WTC11 (cell line): Measurements from ENCODE around the gene NCAM2. TPM values are rescaled to one million over a fixed set of nuclear protein-coding genes. Genes with fewer than 3 reads are reported as not detected.

ENCODE experiments used
- ATAC-seq: fragments of 200-7000 bp; cut with Tn5 transposase; 2 replicates; pipeline ENCODE4 v1.10.0; 2021; ENCODE audit warnings: mild to moderate bottlenecking, moderate library complexity
- CTCF ChIA-PET: fragments of 300-600 bp; sonication (Branson Sonifier 250); formaldehyde crosslinking; loops from one replicate; lab custom pipeline; 2021; ENCODE audit warnings: antibody characterized with exemption; lab: Charles Lee
- POLR2A ChIA-PET: fragments of 350-600 bp; sonication (Branson Sonifier 250); formaldehyde crosslinking; loops from one replicate; lab custom pipeline; 2021; ENCODE audit warnings: antibody characterized with exemption; lab: Charles Lee
- DNase-seq: peaks from one replicate; pipeline ENCODE4 v3.0.0; 2021; ENCODE audit warnings: low spot score
- H3K27ac Mint-ChIP-seq: 2 replicates; pipeline ENCODE4 v1.8.0; 2021; ENCODE audit warnings: mixed read lengths
- H3K27me3 Mint-ChIP-seq: 2 replicates; pipeline ENCODE4 v1.8.0; 2021; ENCODE audit warnings: low read depth, mild to moderate bottlenecking, moderate library complexity, mixed read lengths
- H3K36me3 Mint-ChIP-seq: 2 replicates; pipeline ENCODE4 v1.8.0; 2021; ENCODE audit warnings: mixed read lengths
- H3K4me1 Mint-ChIP-seq: 2 replicates; pipeline ENCODE4 v1.8.0; 2022; ENCODE audit warnings: mixed read lengths
- H3K4me3 Mint-ChIP-seq: 2 replicates; pipeline ENCODE4 v1.8.0; 2021; ENCODE audit warnings: mild to moderate bottlenecking, moderate library complexity, mixed read lengths
- H3K9me3 Mint-ChIP-seq: 2 replicates; pipeline ENCODE4 v1.8.0; 2021; ENCODE audit warnings: mixed read lengths
- AR ChIP-seq: fragments of 250-450 bp; sonication (Bioruptor Pico); IDR thresholded peaks from 2 replicates; pipeline ENCODE4 v1.9.0; 2021; ENCODE audit warnings: mild to moderate bottlenecking
- ATF1 ChIP-seq: sonication (generic); formaldehyde crosslinking; IDR thresholded peaks from 2 replicates; pipeline ENCODE4 v1.8.1; 2023; ENCODE audit warnings: mild to moderate bottlenecking, moderate library complexity, missing genetic modification reagents
- ATF6 ChIP-seq: sonication (generic); formaldehyde crosslinking; IDR thresholded peaks from 2 replicates; pipeline ENCODE4 v1.8.1; 2023; ENCODE audit warnings: mild to moderate bottlenecking, missing genetic modification reagents
- ERG ChIP-seq: fragments of 250-450 bp; sonication (Bioruptor Pico); IDR thresholded peaks from 2 replicates; pipeline ENCODE4 v1.8.0; 2021; ENCODE audit warnings: mild to moderate bottlenecking
- ESRRA ChIP-seq: sonication (generic); formaldehyde crosslinking; IDR thresholded peaks from 2 replicates; pipeline ENCODE4 v1.8.1; 2022; ENCODE audit warnings: mild to moderate bottlenecking, missing genetic modification reagents, borderline replicate concordance
- FOXJ3 ChIP-seq: sonication (generic); formaldehyde crosslinking; IDR thresholded peaks from 2 replicates; pipeline ENCODE4 v1.9.0; 2021; ENCODE audit warnings: missing genetic modification reagents, mild to moderate bottlenecking, borderline replicate concordance
- FOXP4 ChIP-seq: sonication (generic); formaldehyde crosslinking; IDR thresholded peaks from 2 replicates; pipeline ENCODE4 v1.8.0; 2022; ENCODE audit warnings: mild to moderate bottlenecking, missing genetic modification reagents
- GRHL2 ChIP-seq: fragments of 250-450 bp; sonication (Bioruptor Pico); IDR thresholded peaks from 2 replicates; pipeline ENCODE4 v1.8.0; 2022; ENCODE audit warnings: mild to moderate bottlenecking, moderate library complexity; ENCODE audit not compliant: insufficient replicate concordance, severe bottlenecking
- IRF1 ChIP-seq: sonication (generic); formaldehyde crosslinking; IDR thresholded peaks from 2 replicates; pipeline ENCODE4 v1.8.0; 2023; ENCODE audit warnings: missing genetic modification reagents
- JAZF1 ChIP-seq: fragments of 250-450 bp; sonication (Bioruptor Pico); IDR thresholded peaks from 2 replicates; pipeline ENCODE4 v1.9.0; 2021; ENCODE audit warnings: moderate library complexity, mild to moderate bottlenecking, inconsistent platforms
- MAX ChIP-seq: sonication (generic); formaldehyde crosslinking; IDR thresholded peaks from 2 replicates; pipeline ENCODE4 v1.8.0; 2022; ENCODE audit warnings: mild to moderate bottlenecking, missing genetic modification reagents
- NR1H2 ChIP-seq: sonication (generic); formaldehyde crosslinking; IDR thresholded peaks from 2 replicates; pipeline ENCODE4 v1.9.0; 2021; ENCODE audit warnings: mild to moderate bottlenecking, moderate library complexity, missing genetic modification reagents
- NR2C2 ChIP-seq: sonication (generic); formaldehyde crosslinking; IDR thresholded peaks from 2 replicates; pipeline ENCODE4 v1.8.0; 2022; ENCODE audit warnings: mild to moderate bottlenecking, missing genetic modification reagents
- PREB ChIP-seq: sonication (generic); formaldehyde crosslinking; IDR thresholded peaks from 2 replicates; pipeline ENCODE4 v1.8.1; 2022; ENCODE audit warnings: mild to moderate bottlenecking, missing genetic modification reagents, moderate library complexity, borderline replicate concordance
- STAT6 ChIP-seq: sonication (generic); formaldehyde crosslinking; conservative IDR thresholded peaks from 2 replicates; pipeline ENCODE4 v1.8.1; 2023; ENCODE audit warnings: mild to moderate bottlenecking, low read depth, missing genetic modification reagents, moderate library complexity
- TEAD4 ChIP-seq: sonication (generic); formaldehyde crosslinking; IDR thresholded peaks from 2 replicates; pipeline ENCODE4 v1.8.0; 2022; ENCODE audit warnings: mild to moderate bottlenecking, missing genetic modification reagents
- ZBTB43 ChIP-seq: sonication (generic); formaldehyde crosslinking; IDR thresholded peaks from 2 replicates; pipeline ENCODE4 v1.8.1; 2023; ENCODE audit warnings: mild to moderate bottlenecking, missing genetic modification reagents
- ZNF121 ChIP-seq: sonication (generic); formaldehyde crosslinking; IDR thresholded peaks from 2 replicates; pipeline ENCODE4 v1.8.0; 2023; ENCODE audit warnings: missing genetic modification reagents
- ZNF416 ChIP-seq: fragments of 250-450 bp; sonication (Bioruptor Pico); IDR thresholded peaks from 2 replicates; pipeline ENCODE4 v1.9.0; 2021; ENCODE audit warnings: mild to moderate bottlenecking, inconsistent platforms
- ZSCAN18 ChIP-seq: fragments of 250-450 bp; sonication (Bioruptor Pico); IDR thresholded peaks from 2 replicates; pipeline ENCODE4 v2.1.2; 2022; ENCODE audit warnings: mild to moderate bottlenecking, moderate library complexity
- total RNA-seq: library from RNA; stranded (reverse); gene quantifications from 3 replicates; pipeline ENCODE4 v1.2.3, GENCODE V29; 2021

The NCAM2 gene
- total RNA-seq, 1 experiment from 2014 or later = 1.6 TPM

- no peak for TF ChIP-seq ESRRA
- TF ChIP-seq GRHL2 = no peak
- no peak for TF ChIP-seq NR1H2
- TF ChIP-seq ZNF416 = no peak
- no peak for TF ChIP-seq NR2C2 (CRISPR knock-in tag)
- no peak for TF ChIP-seq ZSCAN18 (CRISPR knock-in tag)
- no peak for TF ChIP-seq ATF1
- no peak for TF ChIP-seq FOXP4 (CRISPR knock-in tag)
- TF ChIP-seq AR = no peak
- no peak for TF ChIP-seq STAT6
- TF ChIP-seq JAZF1 (CRISPR knock-in tag) = no peak
- TF ChIP-seq ZBTB43 (CRISPR knock-in tag) = no peak
- Mint-ChIP-seq H3K4me1 (peaks cover 10% of the 10 kb centered on the region), H3K27ac (no peak overlapping the region; the same call in 1 of the 2 replicates), H3K36me3 (no peaks in the 10 kb centered on the region), H3K27me3 (no peaks in the 10 kb centered on the region), H3K4me3 (no peak overlapping the region), H3K9me3 (peaks cover 9% of the 10 kb centered on the region)
- ATAC-seq (no peak), DNase-seq (no peak)
- CTCF ChIA-PET = no interaction called here
- POLR2A ChIA-PET = no interaction called here
These were observed 269.9 kb downstream of the NCAM2 start for GRCh38 chr21:21268061-21268471.

- H3K36me3 Mint-ChIP-seq = no peaks in the 10 kb centered on the region
- no peak for TF ChIP-seq ERG (CRISPR knock-in tag)
- TF ChIP-seq MAX (CRISPR knock-in tag) = no peak
- no peak for TF ChIP-seq PREB
- no peak for TF ChIP-seq ZNF121 (CRISPR knock-in tag)
- no peak for TF ChIP-seq FOXJ3 (CRISPR knock-in tag)
- TF ChIP-seq IRF1 = no peak
- no peak for TF ChIP-seq ATF6
- no peak for TF ChIP-seq TEAD4 (CRISPR knock-in tag)
These were observed 270.7 kb downstream of the NCAM2 start for GRCh38 chr21:21268885-21269284.

More at GRCh38 chr21:21268885-21269284, 270.7 kb downstream of the NCAM2 start:
- DNase-seq (no peak), ATAC-seq (no peak)
- CTCF ChIA-PET = no interaction called here
- no peak overlapping the region for H3K27ac Mint-ChIP-seq
- POLR2A ChIA-PET = no interaction called here
- H3K9me3 Mint-ChIP-seq = peaks cover 9% of the 10 kb centered on the region
- H3K4me1 Mint-ChIP-seq = peaks cover 10% of the 10 kb centered on the region
- no peak overlapping the region for H3K4me3 Mint-ChIP-seq
- H3K27me3 Mint-ChIP-seq = no peaks in the 10 kb centered on the region
